Breast epithelium (tissue), 4 donors: ENCODE measurements around the gene MT1M. TPM values are rescaled to one million over a fixed set of nuclear protein-coding genes. Genes with fewer than 3 reads are reported as not detected.

ENCODE experiments used
- DNase-seq, 2 donors: peaks; one replicate each; pipeline ENCODE4 v3.0.0-alpha.2; 2019; ENCODE audit warnings: low spot score in 2 of 2
- H3K27ac ChIP-seq, 2 donors: fragments of 200-600 bp; sonication (generic) in 1 of 2; one replicate each; pipeline ENCODE4 v1.5.1; 2016 to 2019; ENCODE audit warnings: mild to moderate bottlenecking in 1 of 2
- H3K27me3 ChIP-seq, 2 donors: fragments of 200-600 bp; sonication (generic) in 1 of 2; one replicate each; pipeline versions ENCODE4 v1.5.1 to v1.6.0; 2017 to 2019; ENCODE audit warnings: control low read depth in 1 of 2, mild to moderate bottlenecking in 1 of 2
- H3K36me3 ChIP-seq: fragments of 200-600 bp; one replicate; pipeline ENCODE4 v1.5.1; 2019
- H3K4me1 ChIP-seq, 2 donors: fragments of 200-600 bp; sonication (generic); one replicate each; pipeline ENCODE4 v1.5.1; 2016 to 2019; ENCODE audit warnings: control low read depth in 1 of 2
- H3K4me3 ChIP-seq, 3 donors: fragments of 200-600 bp; sonication (generic); 1 replicate in 2 of 3; 2 replicates in 1 of 3; pipeline ENCODE4 v1.5.1; 2016 to 2019; ENCODE audit warnings: mild to moderate bottlenecking in 3 of 3, moderate library complexity in 2 of 3
- H3K9me3 ChIP-seq, 2 donors: fragments of 200-600 bp; sonication (generic) in 1 of 2; one replicate each; pipeline ENCODE4 v1.5.1; 2016 to 2019; ENCODE audit warnings: control low read depth in 1 of 2
- CTCF ChIP-seq, 3 donors: fragments of 450-650 bp; IDR thresholded peaks; one replicate each; pipeline ENCODE4 v1.5.1; 2016 to 2017; ENCODE audit warnings: antibody characterized with exemption in 3 of 3, mild to moderate bottlenecking in 3 of 3, moderate library complexity in 3 of 3
- POLR2A ChIP-seq: fragments of 450-650 bp; IDR thresholded peaks from one replicate; pipeline ENCODE4 v1.6.1; 2016; ENCODE audit warnings: antibody characterized with exemption, mild to moderate bottlenecking, moderate library complexity
- POLR2AphosphoS5 ChIP-seq, 3 donors: sonication (generic); formaldehyde crosslinking; IDR thresholded peaks; one replicate each; pipeline ENCODE4 v1.6.1; 2017; ENCODE audit warnings: antibody characterized with exemption in 3 of 3
- intact Hi-C: fragments of 100-400 bp; cut with DNase I; formaldehyde crosslinking; loops from one replicate; pipeline ENCODE4 v1.15.1; 2023; ENCODE audit warnings: low total_unique reads
- total RNA-seq, 3 donors: library from RNA; depleted of rRNA; stranded (reverse); fragments of >200 nt; gene quantifications; one replicate each; pipeline ENCODE4 v1.1.0, GENCODE V29; 2016

The MT1M gene
- total RNA-seq, 3 donors from 2014 or later = 42.9 to 120 (median 46.0) TPM

DNA sequence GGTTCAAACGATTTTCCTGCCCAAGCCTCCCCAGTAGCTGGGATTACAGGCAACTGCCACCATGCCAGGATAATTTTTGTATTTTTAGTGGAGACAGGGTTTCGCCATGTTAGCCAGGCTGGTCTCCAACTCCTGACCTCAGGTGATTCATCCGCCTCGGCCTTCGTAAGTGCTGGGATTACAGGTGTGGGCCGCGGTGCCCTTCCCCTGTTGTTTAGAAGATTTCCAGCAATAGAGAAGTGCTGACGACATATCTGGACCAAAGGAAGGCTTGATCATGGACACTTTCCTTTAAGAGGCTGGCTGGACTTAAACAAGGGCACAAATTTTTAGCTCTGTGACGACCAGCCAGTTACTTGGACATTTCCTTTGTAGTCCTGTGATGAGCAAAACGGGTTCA is 1.3 kb upstream of the MT1M start:
- peak overlapping the region; percentile 77 to 86 for H3K27ac ChIP-seq
- H3K4me3 ChIP-seq = peak overlapping the region in 2 of 3 donors; percentile 66 to 80
- no peaks in the 10 kb centered on the region for H3K9me3 ChIP-seq
- no peak for TF ChIP-seq POLR2A
- no peak for TF ChIP-seq POLR2AphosphoS5 (IDR thresholded peaks at IDR 0.05)
- no peaks in the 10 kb centered on the region for H3K27me3 ChIP-seq
- intact Hi-C loops = no loop called here
- H3K36me3 ChIP-seq = no peaks in the 10 kb centered on the region
- DNase-seq = no peak
- H3K4me1 ChIP-seq = no peaks in the 10 kb centered on the region

DNA sequence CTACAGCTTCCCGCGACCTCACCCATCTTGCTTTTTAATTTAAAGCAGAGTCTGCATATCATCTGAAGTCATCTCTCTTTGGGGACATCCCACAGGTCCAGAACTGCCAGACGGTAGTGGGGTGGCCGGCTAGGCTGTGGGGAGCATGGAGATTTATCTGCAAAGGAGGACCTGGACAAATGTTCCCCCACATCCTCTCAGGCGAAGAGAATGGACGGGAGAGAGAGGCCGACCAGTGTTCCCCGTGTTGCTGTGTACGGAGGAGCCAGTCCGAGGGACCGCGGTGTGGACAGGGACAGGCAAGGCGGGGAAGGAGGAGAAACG is 665 bp upstream of the MT1M start:
- no peak for DNase-seq
- Histone ChIP-seq H3K4me3 (peak overlapping the region; percentile 56 to 80 (median 66)), H3K4me1 (no peaks in the 10 kb centered on the region), H3K27me3 (no peaks in the 10 kb centered on the region), H3K36me3 (no peaks in the 10 kb centered on the region), H3K27ac (peak overlapping the region; percentile 77 to 86), H3K9me3 (no peaks in the 10 kb centered on the region)
- TF ChIP-seq POLR2AphosphoS5 (IDR thresholded peaks at IDR 0.05) = no peak
- no peak for TF ChIP-seq POLR2A
- no peak for TF ChIP-seq CTCF (IDR thresholded peaks at IDR 0.05)
- intact Hi-C loops = no loop called here

GRCh38 chr16:56632848-56633365 is 448 bp downstream of the MT1M start:
- Histone ChIP-seq H3K27me3 (no peaks in the 10 kb centered on the region), H3K4me3 (peak overlapping the region; percentile 56 to 80 (median 66)), H3K27ac (peak overlapping the region; percentile 77 to 86), H3K36me3 (no peaks in the 10 kb centered on the region), H3K4me1 (no peaks in the 10 kb centered on the region), H3K9me3 (no peaks in the 10 kb centered on the region)
- TF ChIP-seq POLR2AphosphoS5 (IDR thresholded peaks at IDR 0.05) = no peak
- no peak for TF ChIP-seq POLR2A
- no peak for TF ChIP-seq CTCF (IDR thresholded peaks at IDR 0.05)
- no peak for DNase-seq
- intact Hi-C loops = no loop called here

DNA sequence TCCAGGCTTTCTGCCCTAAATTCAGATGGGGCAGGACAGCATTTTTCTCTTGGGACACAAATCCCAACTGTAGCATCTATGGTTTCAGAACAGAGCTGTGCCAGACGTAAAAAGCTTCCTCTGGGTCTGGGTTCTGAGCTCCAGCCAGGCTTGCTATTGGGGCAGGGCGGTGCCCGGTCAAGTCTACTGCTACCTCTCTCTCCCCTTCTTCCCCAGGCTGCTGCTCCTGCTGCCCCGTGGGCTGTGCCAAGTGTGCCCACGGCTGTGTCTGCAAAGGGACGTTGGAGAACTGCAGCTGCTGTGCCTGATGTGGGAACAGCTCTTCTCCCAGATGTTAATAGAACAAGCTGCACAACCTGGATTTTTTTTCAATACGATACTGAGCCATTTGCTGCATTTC is 1.1 kb downstream of the MT1M start:
- H3K9me3 ChIP-seq = no peaks in the 10 kb centered on the region
- TF ChIP-seq CTCF (IDR thresholded peaks at IDR 0.05) = no peak
- TF ChIP-seq POLR2A = no peak
- no peak for TF ChIP-seq POLR2AphosphoS5 (IDR thresholded peaks at IDR 0.05)
- peak overlapping the region in 1 of 2 donors; percentile 86 for H3K27ac ChIP-seq
- H3K36me3 ChIP-seq = no peaks in the 10 kb centered on the region
- no peak for DNase-seq
- H3K4me1 ChIP-seq = no peaks in the 10 kb centered on the region
- intact Hi-C loops = no loop called here
- peaks cover 0 to 5% of the 10 kb centered on the region in 2 donors for H3K27me3 ChIP-seq
- peak overlapping the region; percentile 56 to 80 (median 66) for H3K4me3 ChIP-seq

DNA sequence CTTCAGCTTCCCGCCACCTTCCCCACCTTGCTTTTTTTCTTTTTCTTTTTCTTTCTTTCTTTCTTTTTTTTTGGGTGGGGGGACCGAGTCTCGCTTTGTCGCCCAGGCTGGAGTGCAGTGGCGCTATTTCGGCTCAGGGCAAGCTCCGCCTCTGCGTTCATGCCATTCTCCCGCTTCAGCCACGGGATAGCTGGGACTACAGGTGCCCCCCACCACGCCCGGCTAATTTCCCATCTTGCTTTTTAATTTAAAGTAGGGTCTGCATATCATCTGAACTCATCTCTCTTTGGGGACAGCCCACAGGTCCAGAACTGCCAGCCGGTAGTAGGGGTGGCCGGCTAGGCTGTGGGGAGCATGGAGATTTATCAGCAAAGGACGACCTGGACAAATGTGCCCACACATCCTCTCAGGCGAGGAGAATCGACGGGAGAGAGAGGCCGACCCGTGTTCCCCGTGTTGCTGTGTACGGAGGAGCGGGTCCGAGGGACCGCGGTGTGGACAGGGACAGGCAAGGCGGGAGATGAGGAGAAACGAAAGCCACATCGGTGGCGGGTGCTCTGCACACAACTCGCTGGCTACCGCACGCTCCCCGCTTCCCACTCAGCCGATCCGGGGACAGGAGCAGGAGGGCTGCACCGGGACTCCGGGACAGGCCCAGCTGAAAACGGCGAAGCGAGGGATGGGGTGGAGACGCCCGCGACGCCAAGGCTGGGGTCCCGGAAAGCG is 2.4 kb downstream of the MT1M start:
- Histone ChIP-seq H3K4me1 (no peaks in the 10 kb centered on the region), H3K27me3 (peaks cover 0 to 6% of the 10 kb centered on the region in 2 donors), H3K27ac (no peak overlapping the region), H3K9me3 (no peaks in the 10 kb centered on the region), H3K4me3 (peak overlapping the region in 2 of 3 donors; percentile 37 to 56), H3K36me3 (no peaks in the 10 kb centered on the region)
- intact Hi-C loops = no loop called here
- TF ChIP-seq CTCF (IDR thresholded peaks at IDR 0.05) (no peak), POLR2AphosphoS5 (IDR thresholded peaks at IDR 0.05) (no peak), POLR2A (no peak)
- DNase-seq = no peak
